Keratinocyte (primary cell): ENCODE measurements around the gene HLA-B.

Source experiments
- EZH2 ChIP-seq: IDR thresholded peaks from one replicate; pipeline ENCODE4 v1.6.1; 2012; ENCODE audit warnings: inconsistent platforms, mild to moderate bottlenecking, low read length, moderate library complexity
- TF ChIP-seq, protein P1 (sequence below), 3 experiments: IDR thresholded peaks in 1 of 3; conservative IDR thresholded peaks in 1 of 3; optimal IDR thresholded peaks in 1 of 3; 2 replicates in 2 of 3; 3 replicates in 1 of 3; pipeline versions ENCODE3 to v1.5.1; 2011; ENCODE audit warnings: low read length in 3 of 3, mild to moderate bottlenecking in 3 of 3, moderate library complexity in 2 of 3, control low read depth in 1 of 3, inconsistent platforms in 1 of 3; ENCODE audit not compliant: insufficient read depth in 2 of 3; ENCODE audit errors: extremely low read depth in 1 of 3

DNA sequence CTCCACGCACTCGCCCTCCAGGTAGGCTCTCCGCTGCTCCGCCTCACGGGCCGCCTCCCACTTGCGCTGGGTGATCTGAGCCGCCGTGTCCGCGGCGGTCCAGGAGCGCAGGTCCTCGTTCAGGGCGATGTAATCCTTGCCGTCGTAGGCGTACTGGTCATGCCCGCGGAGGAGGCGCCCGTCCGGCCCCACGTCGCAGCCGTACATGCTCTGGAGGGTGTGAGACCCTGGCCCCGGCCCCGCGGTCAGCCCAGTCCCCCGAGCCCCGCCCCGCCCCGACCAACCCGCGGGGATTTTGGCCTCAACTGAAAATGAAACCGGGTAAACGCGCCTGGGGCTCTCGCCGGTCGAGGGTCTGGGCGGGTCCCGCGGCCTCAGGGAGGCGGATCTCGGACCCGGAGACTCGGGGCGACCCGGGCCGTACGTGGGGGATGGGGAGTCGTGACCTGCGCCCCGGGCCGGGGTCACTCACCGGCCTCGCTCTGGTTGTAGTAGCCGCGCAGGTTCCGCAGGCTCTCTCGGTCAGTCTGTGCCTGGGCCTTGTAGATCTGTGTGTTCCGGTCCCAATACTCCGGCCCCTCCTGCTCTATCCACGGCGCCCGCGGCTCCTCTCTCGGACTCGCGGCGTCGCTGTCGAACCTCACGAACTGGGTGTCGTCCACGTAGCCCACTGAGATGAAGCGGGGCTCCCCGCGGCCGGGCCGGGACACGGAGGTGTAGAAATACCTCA lies 598 bp downstream of the HLA-B start:
- TF ChIP-seq EZH2: no peak
- TF ChIP-seq, protein P1, sequence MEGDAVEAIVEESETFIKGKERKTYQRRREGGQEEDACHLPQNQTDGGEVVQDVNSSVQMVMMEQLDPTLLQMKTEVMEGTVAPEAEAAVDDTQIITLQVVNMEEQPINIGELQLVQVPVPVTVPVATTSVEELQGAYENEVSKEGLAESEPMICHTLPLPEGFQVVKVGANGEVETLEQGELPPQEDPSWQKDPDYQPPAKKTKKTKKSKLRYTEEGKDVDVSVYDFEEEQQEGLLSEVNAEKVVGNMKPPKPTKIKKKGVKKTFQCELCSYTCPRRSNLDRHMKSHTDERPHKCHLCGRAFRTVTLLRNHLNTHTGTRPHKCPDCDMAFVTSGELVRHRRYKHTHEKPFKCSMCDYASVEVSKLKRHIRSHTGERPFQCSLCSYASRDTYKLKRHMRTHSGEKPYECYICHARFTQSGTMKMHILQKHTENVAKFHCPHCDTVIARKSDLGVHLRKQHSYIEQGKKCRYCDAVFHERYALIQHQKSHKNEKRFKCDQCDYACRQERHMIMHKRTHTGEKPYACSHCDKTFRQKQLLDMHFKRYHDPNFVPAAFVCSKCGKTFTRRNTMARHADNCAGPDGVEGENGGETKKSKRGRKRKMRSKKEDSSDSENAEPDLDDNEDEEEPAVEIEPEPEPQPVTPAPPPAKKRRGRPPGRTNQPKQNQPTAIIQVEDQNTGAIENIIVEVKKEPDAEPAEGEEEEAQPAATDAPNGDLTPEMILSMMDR (optimal IDR thresholded peaks at IDR 0.05 in 1 of 3, IDR thresholded peaks at IDR 0.05 in 1 of 3, conservative IDR thresholded peaks at IDR 0.05 in 1 of 3; ENCODE audit: extremely low read depth in 1 of 3, insufficient read depth in 2 of 3, low read length in 3 of 3): no peak
